OCI-LY3 (cell line): ENCODE measurements around the gene STARD3.

Experiments
- H2AFZ ChIP-seq: fragments of 200-600, 300-600 bp; shearing (Covaris generic); 2 replicates; pipeline ENCODE4 v1.6.0; 2014; ENCODE audit warnings: antibody characterized with exemption, low read depth, low read length
- H3K27ac ChIP-seq: fragments of 200-600, 300-600 bp; sonication (generic); 2 replicates; pipeline ENCODE4 v1.5.1; 2014; ENCODE audit warnings: mild to moderate bottlenecking, low read length, moderate library complexity, mixed read lengths
- H3K27me3 ChIP-seq: fragments of 200-600, 300-600 bp; sonication (generic); 2 replicates; pipeline ENCODE4 v1.6.1; 2014; ENCODE audit warnings: low read depth, low read length, mixed read lengths
- H3K36me3 ChIP-seq: fragments of 200-600, 300-600 bp; sonication (generic); replicated peaks from 2 replicates; pipeline ENCODE3; 2014; ENCODE audit warnings: low read depth, low read length, mixed read lengths
- H3K4me1 ChIP-seq: fragments of 300-600, 200-600 bp; sonication (generic); 2 replicates; pipeline ENCODE4 v1.6.1; 2014; ENCODE audit warnings: low read length, mixed read lengths
- H3K4me2 ChIP-seq: fragments of 200-600, 300-600 bp; sonication (generic); 2 replicates; pipeline ENCODE4 v1.6.1; 2014; ENCODE audit warnings: low read length, mixed read lengths
- H3K4me3 ChIP-seq: fragments of 300-600, 200-600 bp; sonication (generic); 2 replicates; pipeline ENCODE4 v1.5.1; 2014; ENCODE audit warnings: antibody characterized with exemption, mild to moderate bottlenecking, low read length, moderate library complexity
- H3K79me2 ChIP-seq: fragments of 300-600, 200-600 bp; shearing (Covaris generic); 2 replicates; pipeline ENCODE4 v1.6.1; 2014; ENCODE audit warnings: mild to moderate bottlenecking, low read length, mixed read lengths
- H3K9ac ChIP-seq: fragments of 300-600, 200-600 bp; shearing (Covaris generic); 2 replicates; pipeline ENCODE4 v1.6.0; 2014; ENCODE audit warnings: mild to moderate bottlenecking, low read length, moderate library complexity
- H3K9me3 ChIP-seq: fragments of 200-600, 300-600 bp; shearing (Covaris generic); 2 replicates; pipeline ENCODE4 v1.6.1; 2014; ENCODE audit warnings: low read length, mixed read lengths; ENCODE audit not compliant: insufficient read depth
- H4K20me1 ChIP-seq: fragments of 200-600, 300-600 bp; sonication (generic); 2 replicates; pipeline ENCODE4 v1.6.1; 2016; ENCODE audit warnings: low read length, mixed read lengths; ENCODE audit not compliant: insufficient read depth
- CTCF ChIP-seq: fragments of 200-600, 300-600 bp; sonication (generic); IDR thresholded peaks from 2 replicates; pipeline ENCODE4 v1.5.1; 2014; ENCODE audit warnings: antibody characterized with exemption, low read length, low read depth
- EZH2phosphoT487 ChIP-seq: fragments of 200-600 bp; shearing (Covaris generic); IDR thresholded peaks from 2 replicates; pipeline ENCODE4 v1.6.1; 2018; ENCODE audit warnings: antibody characterized with exemption, mixed run types, low read depth

Gene STARD3

DNA sequence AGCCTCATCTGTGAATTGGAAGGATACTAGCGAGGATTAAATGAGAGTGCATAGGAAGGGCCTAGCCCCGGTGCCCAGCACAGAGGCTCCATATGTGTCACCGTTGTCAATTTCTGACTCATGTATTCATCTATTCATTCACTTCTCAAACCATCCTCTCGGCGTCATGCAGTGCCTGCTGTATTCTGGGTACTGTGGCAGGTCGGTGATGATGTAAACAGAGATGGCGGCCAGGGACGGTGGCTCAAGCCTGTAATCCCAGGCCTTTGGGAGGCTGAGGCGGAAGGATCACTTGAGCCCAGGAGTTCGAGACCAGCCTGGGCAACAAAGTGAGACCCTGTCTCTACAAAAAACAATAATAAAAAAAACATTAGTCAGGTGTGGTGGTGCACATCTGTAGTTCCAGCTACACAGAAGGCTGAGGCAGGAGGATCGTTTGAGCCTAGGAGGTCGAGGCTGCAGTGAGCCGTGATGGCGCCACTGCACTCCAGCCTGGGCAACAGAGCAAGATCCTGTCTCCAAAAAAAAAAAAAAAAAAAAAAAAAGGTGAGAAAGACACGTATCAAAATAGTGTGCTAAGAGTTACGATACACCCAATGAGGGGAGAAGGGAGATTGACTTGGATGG is 14.5 kb upstream of the STARD3 start:
- H3K79me2 ChIP-seq = no peaks in the 10 kb centered on the region
- no peaks in the 10 kb centered on the region for H3K27me3 ChIP-seq
- H2AFZ ChIP-seq = peak overlapping the region; percentile 74
- H3K9me3 ChIP-seq = no peaks in the 10 kb centered on the region
- H3K4me3 ChIP-seq = peak overlapping the region; percentile 72
- no peaks in the 10 kb centered on the region for H3K36me3 ChIP-seq
- H3K4me2 ChIP-seq = peak overlapping the region; percentile 82
- H3K9ac ChIP-seq = peak overlapping the region; percentile 62
- peak overlapping the region; percentile 88 for H3K27ac ChIP-seq
- peaks cover 26% of the 10 kb centered on the region for H3K4me1 ChIP-seq
- H4K20me1 ChIP-seq = no peaks in the 10 kb centered on the region
- TF ChIP-seq CTCF = no peak
- TF ChIP-seq EZH2phosphoT487 = no peak

DNA sequence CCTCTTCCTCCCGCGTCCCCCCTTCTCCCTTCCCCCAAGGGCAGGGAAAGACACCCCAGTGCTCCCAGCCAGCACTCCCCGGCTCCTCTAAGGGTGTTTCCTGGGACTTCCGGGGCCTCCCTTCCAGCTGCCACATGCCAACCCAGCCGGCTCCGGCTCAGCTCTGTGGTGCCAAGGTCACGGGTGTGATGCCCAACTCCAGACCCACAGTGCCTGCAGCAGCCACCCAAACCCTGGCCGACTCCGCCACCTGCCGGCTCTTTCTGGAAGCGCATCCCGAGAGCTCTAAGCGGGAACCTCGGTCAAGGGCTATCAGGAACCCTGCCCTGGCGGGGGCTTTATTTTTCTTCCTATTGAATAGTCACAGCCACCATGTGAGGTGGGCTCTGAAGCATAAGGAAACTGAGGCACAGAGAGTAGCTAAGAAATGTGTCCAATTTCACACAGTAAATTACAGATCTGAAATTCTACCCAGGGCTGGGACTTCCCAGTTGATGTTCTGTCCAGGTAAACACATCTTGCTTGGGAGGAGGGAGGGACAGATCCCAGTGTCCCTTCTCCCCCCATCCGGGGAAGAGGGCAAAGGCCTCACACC is 13.5 kb upstream of the STARD3 start:
- H4K20me1 ChIP-seq = no peaks in the 10 kb centered on the region
- TF ChIP-seq EZH2phosphoT487 (no peak), CTCF (peak; percentile 83)
- peak overlapping the region; percentile 40; the same call in 1 of the 2 replicates for H2AFZ ChIP-seq
- no peaks in the 10 kb centered on the region for H3K79me2 ChIP-seq
- no peaks in the 10 kb centered on the region for H3K9me3 ChIP-seq
- H3K4me3 ChIP-seq = peak overlapping the region; percentile 72
- peak overlapping the region; percentile 82 for H3K4me2 ChIP-seq
- no peaks in the 10 kb centered on the region for H3K27me3 ChIP-seq
- H3K9ac ChIP-seq = peak overlapping the region; percentile 62
- H3K4me1 ChIP-seq = peaks cover 24% of the 10 kb centered on the region
- peak overlapping the region; percentile 88 for H3K27ac ChIP-seq
- no peaks in the 10 kb centered on the region for H3K36me3 ChIP-seq

DNA sequence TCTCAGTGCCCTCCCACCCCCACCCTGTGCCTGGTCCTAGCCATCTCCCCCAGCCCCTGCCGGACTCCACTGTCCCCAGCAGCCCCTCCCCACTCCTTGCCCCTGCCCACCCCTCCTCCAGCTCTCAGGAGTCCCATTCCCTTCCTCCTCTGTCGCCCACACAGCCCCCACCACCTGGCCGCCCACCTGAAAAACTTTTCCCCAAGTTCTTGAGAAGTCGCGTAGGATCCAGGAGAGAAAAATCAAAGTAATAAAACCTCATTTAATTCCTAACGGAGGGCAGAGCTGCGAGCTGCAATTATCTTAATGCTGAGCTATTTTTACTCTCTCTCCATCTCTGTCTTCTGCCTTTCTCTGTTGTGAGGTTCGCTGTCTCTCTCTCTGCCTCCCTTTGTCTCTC is 12.6 kb upstream of the STARD3 start:
- H4K20me1 ChIP-seq = no peaks in the 10 kb centered on the region
- no peak overlapping the region for H3K27ac ChIP-seq
- no peaks in the 10 kb centered on the region for H3K27me3 ChIP-seq
- H3K9me3 ChIP-seq = no peaks in the 10 kb centered on the region
- H3K9ac ChIP-seq = no peak overlapping the region
- H3K36me3 ChIP-seq = no peaks in the 10 kb centered on the region
- TF ChIP-seq EZH2phosphoT487 (no peak), CTCF (no peak)
- no peak overlapping the region for H3K4me2 ChIP-seq
- no peaks in the 10 kb centered on the region for H3K79me2 ChIP-seq
- no peak overlapping the region for H3K4me3 ChIP-seq
- H3K4me1 ChIP-seq = peaks cover 18% of the 10 kb centered on the region
- no peak overlapping the region for H2AFZ ChIP-seq

DNA sequence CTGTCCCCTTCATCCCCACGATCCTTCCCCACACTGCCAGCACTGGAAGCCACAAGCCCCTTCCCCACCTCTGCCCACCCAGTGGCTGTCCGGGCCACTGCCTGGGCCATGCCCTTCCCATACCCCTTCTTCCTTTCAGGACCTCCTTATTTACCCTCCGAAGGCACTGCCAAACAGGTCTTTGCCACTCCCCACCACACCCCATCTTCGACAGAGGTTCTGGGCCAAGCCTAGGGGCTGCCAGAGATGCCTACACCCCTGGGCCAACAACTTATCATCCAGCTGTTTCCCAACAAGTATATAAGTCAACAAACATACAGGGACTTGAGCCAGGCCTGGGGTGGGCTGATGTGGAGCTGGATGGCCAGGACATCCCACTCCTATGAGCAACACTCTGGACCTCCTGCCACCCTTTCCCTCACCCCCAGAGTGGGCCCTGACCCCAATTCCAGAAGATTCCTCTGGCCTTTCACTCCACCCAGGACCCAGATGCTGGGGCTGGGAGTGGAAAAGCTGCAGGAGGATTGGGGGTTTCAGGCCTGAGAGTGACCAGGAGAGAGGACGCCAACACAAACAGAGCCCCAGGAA is 11.7 kb upstream of the STARD3 start:
- Histone ChIP-seq H3K4me2 (no peak overlapping the region), H3K9ac (no peak overlapping the region), H2AFZ (no peak overlapping the region), H4K20me1 (no peaks in the 10 kb centered on the region), H3K36me3 (no peaks in the 10 kb centered on the region), H3K79me2 (no peaks in the 10 kb centered on the region), H3K27me3 (no peaks in the 10 kb centered on the region), H3K9me3 (no peaks in the 10 kb centered on the region), H3K27ac (no peak overlapping the region), H3K4me1 (peaks cover 18% of the 10 kb centered on the region), H3K4me3 (no peak overlapping the region)
- TF ChIP-seq EZH2phosphoT487 (no peak), CTCF (no peak)
